ENCODE data around the gene SRGAP2.
"Not testable (repeated sequence)": the region's sequence is repeated elsewhere in the genome, so short reads cannot be mapped to it uniquely, and the experiment has no call there.

The SRGAP2 gene

GRCh38 chr1:206205569-206205968 lies 2.2 kb downstream of the SRGAP2 start:
- DNase-seq (ENCODE audit: low spot score) = not testable (repeated sequence)

GRCh38 chr1:206210802-206211201 lies 7.5 kb downstream of the SRGAP2 start:
- not testable (repeated sequence) for DNase-seq (ENCODE audit: low spot score)

- DNase-seq (ENCODE audit: low spot score) = not testable (repeated sequence)
Measured at GRCh38 chr1:206215600-206216392, 12.5 kb downstream of the SRGAP2 start.

- not testable (repeated sequence) for DNase-seq (ENCODE audit: low spot score)
Measured at GRCh38 chr1:206218285-206218684, 14.9 kb downstream of the SRGAP2 start.

- not testable (repeated sequence) for DNase-seq (ENCODE audit: low spot score)
Measured at GRCh38 chr1:206218765-206219164, 15.4 kb downstream of the SRGAP2 start.

- DNase-seq (ENCODE audit: low spot score) = not testable (repeated sequence)
Measured at GRCh38 chr1:206219514-206220331, 16.4 kb downstream of the SRGAP2 start.

- DNase-seq (ENCODE audit: low spot score) = not testable (repeated sequence)
Measured at GRCh38 chr1:206220332-206221000, 17.1 kb downstream of the SRGAP2 start.

- not testable (repeated sequence) for DNase-seq (ENCODE audit: low spot score)
Measured at GRCh38 chr1:206221585-206221984, 18.2 kb downstream of the SRGAP2 start.

GRCh38 chr1:206224190-206224776 lies 20.9 kb downstream of the SRGAP2 start:
- not testable (repeated sequence) for DNase-seq (ENCODE audit: low spot score)

- DNase-seq (ENCODE audit: low spot score) = not testable (repeated sequence)
Measured at GRCh38 chr1:206225386-206225785, 22.0 kb downstream of the SRGAP2 start.

- not testable (repeated sequence) for DNase-seq (ENCODE audit: low spot score)
Measured at GRCh38 chr1:206226886-206227285, 23.5 kb downstream of the SRGAP2 start.

- DNase-seq (ENCODE audit: low spot score) = not testable (repeated sequence)
Measured at GRCh38 chr1:206229286-206229685, 25.9 kb downstream of the SRGAP2 start.

GRCh38 chr1:206231989-206232388 lies 28.6 kb downstream of the SRGAP2 start:
- DNase-seq (ENCODE audit: low spot score) = not testable (repeated sequence)

GRCh38 chr1:206232970-206233645 lies 29.8 kb downstream of the SRGAP2 start:
- DNase-seq (ENCODE audit: low spot score) = not testable (repeated sequence)

- DNase-seq (ENCODE audit: low spot score) = not testable (repeated sequence)
Measured at GRCh38 chr1:206234189-206234916, 31.0 kb downstream of the SRGAP2 start.

- DNase-seq (ENCODE audit: low spot score) = not testable (repeated sequence)
Measured at GRCh38 chr1:206235190-206235589, 31.8 kb downstream of the SRGAP2 start.

- not testable (repeated sequence) for DNase-seq (ENCODE audit: low spot score)
Measured at GRCh38 chr1:206240288-206240687, 36.9 kb downstream of the SRGAP2 start.

- not testable (repeated sequence) for DNase-seq (ENCODE audit: low spot score)
Measured at GRCh38 chr1:206243335-206243734, 40.0 kb downstream of the SRGAP2 start.

- DNase-seq (ENCODE audit: low spot score) = not testable (repeated sequence)
Measured at GRCh38 chr1:206245479-206245878, 42.1 kb downstream of the SRGAP2 start.

GRCh38 chr1:206246129-206246886 lies 43.0 kb downstream of the SRGAP2 start:
- DNase-seq (ENCODE audit: low spot score) = not testable (repeated sequence)

All from iPS-NIHi11 (cell line).